ENCODE data around the gene DLX1.
"Not testable (repeated sequence)": the region's sequence is repeated elsewhere in the genome, so short reads cannot be mapped to it uniquely, and the experiment has no call there.

DLX1 gene

GRCh38 chr2:172114579-172114978, 29.3 kb downstream of the DLX1 start:
- DNase-seq (ENCODE audit: low spot score): no peak

- DNase-seq (ENCODE audit: low spot score): no peak
Measured at GRCh38 chr2:172116107-172116506, 30.8 kb downstream of the DLX1 start.

GRCh38 chr2:172119089-172119488, 33.8 kb downstream of the DLX1 start:
- DNase-seq (ENCODE audit: low spot score): no peak

GRCh38 chr2:172120118-172120517, 34.8 kb downstream of the DLX1 start:
- DNase-seq (ENCODE audit: low spot score): no peak

GRCh38 chr2:172128484-172128883, 43.2 kb downstream of the DLX1 start:
- DNase-seq (ENCODE audit: low spot score): no peak

GRCh38 chr2:172129404-172129803, 44.1 kb downstream of the DLX1 start:
- DNase-seq (ENCODE audit: low spot score): no peak

GRCh38 chr2:172131713-172132555, 46.6 kb downstream of the DLX1 start:
- DNase-seq (ENCODE audit: low spot score): no peak

GRCh38 chr2:172134270-172134669, 49.0 kb downstream of the DLX1 start:
- no peak for DNase-seq (ENCODE audit: low spot score)

- DNase-seq (ENCODE audit: low spot score): no peak
Measured at GRCh38 chr2:172135446-172135845, 50.1 kb downstream of the DLX1 start.

- DNase-seq (ENCODE audit: low spot score): no peak
Measured at GRCh38 chr2:172137109-172137508, 51.8 kb downstream of the DLX1 start.

GRCh38 chr2:172137943-172138342, 52.6 kb downstream of the DLX1 start:
- DNase-seq (ENCODE audit: low spot score): no peak

GRCh38 chr2:172138727-172139126, 53.4 kb downstream of the DLX1 start:
- not testable (repeated sequence) for DNase-seq (ENCODE audit: low spot score)
